ENCODE data around the gene CCP110. TPM values are rescaled to one million over a fixed set of nuclear protein-coding genes. Genes with fewer than 3 reads are reported as not detected.

CCP110 gene
- total and polyA plus RNA-seq, 2 of the 13 experiments (the other 11 are each of a cell fraction or from before 2014, with no cell fraction given): 10.0 to 11.1 TPM

DNA sequence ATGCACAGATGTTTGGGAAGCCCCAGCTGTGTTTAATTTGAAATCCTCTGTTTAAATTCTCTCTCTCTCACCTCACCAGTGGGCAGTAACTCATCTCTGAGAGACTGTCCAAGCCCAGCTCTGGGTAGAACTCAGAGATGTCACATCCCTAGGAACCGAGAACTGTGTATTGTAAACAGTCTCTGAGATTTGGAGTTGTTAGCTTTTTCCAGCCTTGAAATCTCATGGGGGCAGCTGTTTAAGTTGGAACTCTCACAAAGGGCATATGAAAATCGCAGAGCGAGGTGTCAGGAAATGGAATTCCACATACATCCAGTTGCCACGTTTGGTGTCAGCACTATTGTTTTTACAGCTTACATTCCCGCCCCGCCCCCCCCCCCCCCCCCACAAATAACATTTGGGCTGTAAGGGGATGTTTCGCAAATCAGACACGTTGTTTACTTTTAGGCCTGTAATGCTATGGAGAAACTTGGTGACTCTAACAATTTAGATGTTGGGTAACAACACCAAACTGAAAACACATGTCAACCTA is 66.1 kb downstream of the CCP110 start (continued):
- TF ChIP-seq ZNF557 (CRISPR knock-in tag; IDR thresholded peaks at IDR 0.05): no peak
- no peak for TF ChIP-seq SOX6 (IDR thresholded peaks at IDR 0.05)
- TF ChIP-seq SOX6 (CRISPR knock-in tag; IDR thresholded peaks at IDR 0.05): peak; percentile 32; the same call in 1 of the 2 replicates
- no peak for TF ChIP-seq ZNF598 (CRISPR knock-in tag; IDR thresholded peaks at IDR 0.05; ENCODE audit: borderline replicate concordance)
- peak; percentile 67; the same call in 1 of the 2 replicates for TF ChIP-seq CEBPB (IDR thresholded peaks at IDR 0.05; ENCODE audit: borderline replicate concordance, low read depth, low read length)
- TF ChIP-seq ELF3 (CRISPR knock-in tag; IDR thresholded peaks at IDR 0.05): no peak
- no peak for TF ChIP-seq ZNF264 (CRISPR knock-in tag; IDR thresholded peaks at IDR 0.05)
- no peak for TF ChIP-seq CAMTA2 (CRISPR knock-in tag; IDR thresholded peaks at IDR 0.05; ENCODE audit: borderline replicate concordance)

DNA sequence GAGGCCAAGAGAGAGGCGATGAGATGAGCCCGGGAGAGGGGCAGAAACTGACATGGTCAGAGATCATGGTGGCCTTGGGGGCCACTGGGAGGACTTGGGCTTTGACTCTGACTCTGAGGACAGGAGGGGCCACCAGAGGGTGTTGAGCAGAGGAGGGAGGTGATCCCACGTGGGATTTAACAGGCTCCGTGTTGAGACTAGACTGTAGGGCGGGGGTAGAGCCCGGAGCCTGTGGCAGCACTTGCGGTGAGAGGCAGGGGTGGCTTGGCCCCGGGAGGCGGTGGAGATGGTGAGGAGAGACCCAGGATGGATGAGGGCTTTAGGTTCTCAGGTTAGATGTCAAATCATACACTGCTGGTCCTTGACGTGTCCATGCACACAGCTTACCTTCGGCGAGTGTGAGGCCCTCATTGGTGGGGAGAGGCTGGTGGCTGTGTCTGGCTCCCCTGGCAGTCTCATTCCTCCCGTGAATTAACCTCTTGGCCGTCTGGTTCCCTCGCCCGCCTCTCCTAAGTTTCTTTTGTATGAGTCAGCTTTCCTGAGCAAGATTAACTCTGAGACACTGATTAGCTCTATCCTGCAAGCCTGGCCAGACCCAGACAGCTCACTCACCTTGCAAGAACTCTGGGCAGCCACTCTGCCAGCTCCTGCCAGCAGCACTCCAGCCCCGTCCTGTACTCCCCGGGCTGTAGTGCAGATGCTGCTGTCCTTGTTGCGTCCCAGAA is 71.5 kb downstream of the CCP110 start:
- no peak overlapping the region for H2AFZ ChIP-seq (ENCODE audit: low read length)
- no peak overlapping the region for H3K27ac ChIP-seq (ENCODE audit: extremely low read length, insufficient read depth, low read length)
- BruUV-seq (replicated peaks): no TSS peak
- H3K4me3 ChIP-seq (replicated peaks in 1 of 3; ENCODE audit: insufficient read depth in 1 of 3, low read depth in 2 of 3, low read length in 3 of 3): no peak overlapping the region
- no peaks in the 10 kb centered on the region for H3K79me2 ChIP-seq (ENCODE audit: insufficient read depth, low read length)
- no peaks in the 10 kb centered on the region for H3K4me1 ChIP-seq (ENCODE audit: insufficient read depth, low read length)
- intact Hi-C loops (cut with micrococcal nuclease; ENCODE audit: unreplicated experiment) (no loop called here), in situ Hi-C loops (cut with HindIII; ENCODE audit: extremely low pct_ligation_motif_present, low pct_unique_long_range_greater_than_20kb) (loop anchor here (25.0 kb wide), 2 partner anchors 717 to 792 kb away; no protein-coding TSS in a partner anchor)
- ChIA-PET POLR2A (interaction anchor here (1.3 kb wide), 1 partner anchor 12 kb away, joined by 3 read pairs; no protein-coding TSS in a partner anchor), CTCF (ENCODE audit: low intra/inter-chr PET ratio, low total read pairs) (interaction anchor here (1.2 kb wide), 1 partner anchor 291 kb away, joined by 3 read pairs; no protein-coding TSS in a partner anchor)
- peak; percentile 45 for ATAC-seq
- 57% methylated on average over 19 of the region's 19 CpGs for WGBS (ENCODE audit: low lambda C conversion rate)
- H3K27me3 ChIP-seq (ENCODE audit: control insufficient read depth in 1 of 2, insufficient read depth in 2 of 2, low read length in 2 of 2): no peaks in the 10 kb centered on the region
- TF ChIP-seq, protein P1, sequence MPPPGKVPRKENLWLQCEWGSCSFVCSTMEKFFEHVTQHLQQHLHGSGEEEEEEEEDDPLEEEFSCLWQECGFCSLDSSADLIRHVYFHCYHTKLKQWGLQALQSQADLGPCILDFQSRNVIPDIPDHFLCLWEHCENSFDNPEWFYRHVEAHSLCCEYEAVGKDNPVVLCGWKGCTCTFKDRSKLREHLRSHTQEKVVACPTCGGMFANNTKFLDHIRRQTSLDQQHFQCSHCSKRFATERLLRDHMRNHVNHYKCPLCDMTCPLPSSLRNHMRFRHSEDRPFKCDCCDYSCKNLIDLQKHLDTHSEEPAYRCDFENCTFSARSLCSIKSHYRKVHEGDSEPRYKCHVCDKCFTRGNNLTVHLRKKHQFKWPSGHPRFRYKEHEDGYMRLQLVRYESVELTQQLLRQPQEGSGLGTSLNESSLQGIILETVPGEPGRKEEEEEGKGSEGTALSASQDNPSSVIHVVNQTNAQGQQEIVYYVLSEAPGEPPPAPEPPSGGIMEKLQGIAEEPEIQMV (CRISPR knock-in tag; IDR thresholded peaks at IDR 0.05; ENCODE audit: low read depth): 0 out of 2 replicates have a peak, but pooled peaks have one; percentile 30
- TF ChIP-seq ZNF790 (CRISPR knock-in tag; IDR thresholded peaks at IDR 0.05; ENCODE audit: borderline replicate concordance) (no peak), MAFK (conservative IDR thresholded peaks at IDR 0.05 in 1 of 2, IDR thresholded peaks at IDR 0.05 in 1 of 2; ENCODE audit: low read length in 2 of 2) (peak in 1 of 2 experiments; percentile 41; a peak in 2 of 4 replicates)
- no peak for DNase-seq (ENCODE audit: low spot score)
- H3K9ac ChIP-seq (ENCODE audit: insufficient read depth, low read depth, low read length): no peak overlapping the region
- no peak for FAIRE-seq
- no peaks in the 10 kb centered on the region for H3K9me3 ChIP-seq (ENCODE audit: low read length)
- H3K36me3 ChIP-seq (replicated peaks in 1 of 2; ENCODE audit: control insufficient read depth in 1 of 2, insufficient read depth in 2 of 2, low read length in 2 of 2): no peaks in the 10 kb centered on the region
- no peak overlapping the region for H3K4me2 ChIP-seq (ENCODE audit: low read depth, low read length)
- H4K20me1 ChIP-seq (ENCODE audit: insufficient read depth, low read length): no peaks in the 10 kb centered on the region
